ENCODE results near the gene SORCS3.

The SORCS3 gene

GRCh38 chr10:104895981-104896380, 254.9 kb downstream of the SORCS3 start:
- no peak for TF ChIP-seq CTCF (conservative IDR thresholded peaks at IDR 0.05; ENCODE audit: low read depth)
- ChIA-PET CTCF (interaction anchor here (0.6 kb wide), 1 partner anchor 14 kb away, joined by 3 read pairs; no protein-coding TSS in a partner anchor), POLR2A (ENCODE audit: low non-redundant PET) (no interaction called here)
- no peak for DNase-seq (ENCODE audit: low spot score)
- no peak overlapping the region for H3K27ac ChIP-seq

- CTCF ChIA-PET = no interaction called here
- H3K27ac ChIP-seq = no peak overlapping the region
- TF ChIP-seq CTCF (conservative IDR thresholded peaks at IDR 0.05; ENCODE audit: low read depth) = no peak
- DNase-seq (ENCODE audit: low spot score) = no peak
- POLR2A ChIA-PET (ENCODE audit: low non-redundant PET) = no interaction called here
These were observed 256.6 kb downstream of the SORCS3 start for GRCh38 chr10:104897696-104898095.

- no peak for DNase-seq (ENCODE audit: low spot score)
- ChIA-PET CTCF (no interaction called here), POLR2A (ENCODE audit: low non-redundant PET) (no interaction called here)
- TF ChIP-seq CTCF (conservative IDR thresholded peaks at IDR 0.05; ENCODE audit: low read depth) = no peak
- H3K27ac ChIP-seq = no peak overlapping the region
These were observed 258.7 kb downstream of the SORCS3 start for GRCh38 chr10:104899779-104900178.

GRCh38 chr10:104903433-104903832, 262.3 kb downstream of the SORCS3 start:
- POLR2A ChIA-PET (ENCODE audit: low non-redundant PET) = no interaction called here
- no peak overlapping the region for H3K27ac ChIP-seq
- CTCF ChIA-PET = no interaction called here
- DNase-seq (ENCODE audit: low spot score) = no peak
- TF ChIP-seq CTCF (conservative IDR thresholded peaks at IDR 0.05; ENCODE audit: low read depth) = no peak

- POLR2A ChIA-PET (ENCODE audit: low non-redundant PET) = no interaction called here
- no peak for DNase-seq (ENCODE audit: low spot score)
- no peak overlapping the region for H3K27ac ChIP-seq
- CTCF ChIA-PET = no interaction called here
- TF ChIP-seq CTCF (conservative IDR thresholded peaks at IDR 0.05; ENCODE audit: low read depth) = no peak
These were observed 263.7 kb downstream of the SORCS3 start for GRCh38 chr10:104904753-104905323.

- no peak for TF ChIP-seq CTCF (conservative IDR thresholded peaks at IDR 0.05; ENCODE audit: low read depth)
- no peak overlapping the region for H3K27ac ChIP-seq
- no peak for DNase-seq (ENCODE audit: low spot score)
- CTCF ChIA-PET = no interaction called here
- POLR2A ChIA-PET (ENCODE audit: low non-redundant PET) = no interaction called here
These were observed 265.0 kb downstream of the SORCS3 start for GRCh38 chr10:104906112-104906511.

All from RWPE1 (cell line).